GM18502 (cell line): ENCODE measurements around the gene ENAH.
A peak's percentile ranks its signal among the peaks of the same experiment; 100 is the strongest.
"Not testable (repeated sequence)": the region's sequence is repeated elsewhere in the genome, so short reads cannot be mapped to it uniquely, and the experiment has no call there.

ENCODE experiments used
- ATAC-seq: cut with Tn5 transposase; IDR thresholded peaks from one replicate; pipeline ENCODE4 v1.9.1; 2021; ENCODE audit warnings: mild to moderate bottlenecking; ENCODE audit not compliant: unreplicated experiment, poor library complexity

The ENAH gene

GRCh38 chr1:225677350-225678124, 24.6 kb upstream of the ENAH start:
- ATAC-seq = no peak

DNA sequence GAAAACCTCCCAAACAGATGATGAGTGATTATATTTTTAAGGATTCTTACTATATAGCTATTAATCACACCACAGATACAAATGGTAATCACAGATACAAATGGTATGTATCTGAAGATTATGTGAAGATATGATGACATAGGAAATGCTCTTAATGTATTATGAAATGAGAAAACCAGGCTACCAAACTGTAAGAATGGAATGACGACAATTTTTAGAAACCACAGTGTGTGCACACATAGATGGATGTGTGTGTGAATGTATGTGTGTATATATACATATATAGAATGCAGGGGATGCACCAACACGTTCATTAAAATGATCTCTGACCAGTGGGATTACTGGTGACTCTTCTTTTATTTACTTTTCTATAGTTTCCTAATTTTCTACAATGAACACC, 21.5 kb upstream of the ENAH start:
- no peak for ATAC-seq

DNA sequence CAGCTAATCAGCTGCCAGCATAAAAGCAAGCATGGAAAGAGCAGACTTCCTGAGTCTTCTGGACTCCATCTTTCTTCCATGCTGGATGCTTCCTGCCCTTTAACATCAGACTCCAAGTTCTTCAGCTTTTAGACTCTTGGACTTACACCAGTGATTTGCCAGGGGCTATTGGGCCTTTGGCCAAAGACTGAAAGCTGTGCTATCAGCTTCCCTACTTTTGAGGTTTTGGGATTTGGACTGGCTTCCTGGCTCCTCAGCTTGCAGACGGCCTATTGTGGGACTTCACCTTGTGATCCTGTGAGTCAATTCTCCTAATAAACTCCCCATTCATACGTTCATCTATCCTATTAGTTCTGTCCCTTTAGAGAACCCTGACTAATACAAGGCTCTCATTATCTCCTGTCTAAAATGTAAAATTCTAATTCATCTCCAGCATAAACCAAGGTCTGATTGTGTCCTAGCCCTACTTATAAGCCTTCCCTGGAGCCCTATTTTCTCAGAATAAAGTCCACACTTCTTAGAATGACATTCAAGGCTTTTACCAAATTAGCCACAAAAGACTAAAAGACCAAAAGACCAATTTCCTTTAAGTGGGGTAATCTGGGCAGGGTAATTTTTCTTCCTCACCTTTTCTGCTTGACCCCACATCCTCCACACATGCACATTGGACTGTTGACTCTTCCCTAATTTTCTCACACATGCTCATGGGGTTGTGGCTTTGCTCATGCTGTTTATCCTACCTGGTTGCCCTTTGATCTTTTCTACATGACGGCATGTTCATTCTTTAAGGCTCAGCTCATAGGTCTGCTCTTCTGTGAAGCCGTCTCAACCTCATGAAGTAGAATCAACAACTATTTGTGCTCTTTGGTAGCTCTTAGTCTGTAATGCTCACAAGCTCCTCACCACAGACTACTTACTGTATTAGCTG, 18.1 kb upstream of the ENAH start:
- no peak for ATAC-seq

GRCh38 chr1:225670356-225670755, 17.4 kb upstream of the ENAH start:
- ATAC-seq = no peak

GRCh38 chr1:225668222-225668621, 15.3 kb upstream of the ENAH start:
- no peak for ATAC-seq

GRCh38 chr1:225667362-225667761, 14.4 kb upstream of the ENAH start:
- ATAC-seq = no peak

DNA sequence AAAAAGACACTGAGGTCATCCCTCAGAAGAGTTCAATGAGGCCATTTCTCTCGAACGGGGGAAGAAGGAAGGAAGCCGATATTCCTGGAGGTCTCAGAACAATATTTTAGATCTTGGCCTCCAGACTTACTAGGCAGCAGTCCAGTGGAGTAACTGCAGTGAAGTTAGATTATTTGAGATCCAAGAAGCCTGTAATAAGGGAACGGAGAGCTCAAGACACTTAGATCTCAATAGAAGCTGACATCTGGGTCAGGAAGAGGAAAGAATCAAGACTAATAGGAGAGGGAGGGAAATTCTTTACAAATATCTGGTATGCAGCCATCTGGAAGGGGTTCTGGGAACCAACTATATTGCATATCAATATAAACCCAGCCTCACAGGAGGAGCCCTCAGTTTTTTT, 13.6 kb upstream of the ENAH start:
- ATAC-seq = no peak

DNA sequence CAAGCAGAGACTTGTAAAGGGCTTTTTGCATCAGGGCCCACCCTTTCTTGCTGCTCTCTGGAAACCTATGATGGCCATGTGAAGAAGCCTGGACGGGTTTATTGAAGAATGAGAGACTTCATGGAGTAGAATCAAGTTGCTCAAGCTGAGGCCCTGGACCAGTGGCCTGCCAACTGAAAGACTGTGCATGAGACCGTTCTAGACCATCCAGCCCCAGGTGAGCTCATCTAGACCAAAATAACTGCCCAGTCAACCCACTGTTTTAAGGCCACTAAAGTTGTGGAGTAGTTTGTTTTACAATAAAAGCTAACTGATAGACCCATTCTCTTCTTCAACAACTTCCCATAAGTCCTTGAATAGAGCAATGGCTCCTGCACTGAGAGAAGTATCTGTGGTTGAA, 11.8 kb upstream of the ENAH start:
- ATAC-seq = no peak

- no peak for ATAC-seq
These were observed 9.2 kb upstream of the ENAH start for GRCh38 chr1:225662155-225662554.

GRCh38 chr1:225660544-225660946, 7.6 kb upstream of the ENAH start:
- ATAC-seq = no peak

DNA sequence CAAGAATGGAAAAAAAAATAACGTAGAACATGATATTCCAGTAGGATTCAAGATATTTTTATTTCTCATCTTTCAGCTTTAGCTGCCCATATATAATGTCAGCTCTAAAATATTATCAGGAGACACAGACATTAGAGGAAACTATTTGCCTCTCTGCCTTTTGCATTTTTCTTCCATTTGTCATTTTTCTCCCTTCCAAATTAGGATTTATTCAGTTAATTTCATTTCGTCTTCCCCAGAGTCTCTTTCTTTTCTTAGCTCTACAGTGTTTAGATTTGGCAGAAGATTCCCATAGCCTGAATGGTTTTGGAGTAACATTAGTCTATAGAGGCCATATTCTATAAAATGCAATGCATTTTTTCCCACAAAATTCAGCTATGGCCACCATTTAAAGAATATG, 5.1 kb upstream of the ENAH start:
- no peak for ATAC-seq

GRCh38 chr1:225657462-225657989, 4.6 kb upstream of the ENAH start:
- no peak for ATAC-seq

GRCh38 chr1:225656259-225656655, 3.3 kb upstream of the ENAH start:
- ATAC-seq = not testable (repeated sequence)

GRCh38 chr1:225655509-225656258, 2.8 kb upstream of the ENAH start:
- no peak for ATAC-seq

GRCh38 chr1:225654688-225655508, 2.0 kb upstream of the ENAH start:
- ATAC-seq = no peak

- no peak for ATAC-seq
These were observed 1.3 kb upstream of the ENAH start for GRCh38 chr1:225654277-225654597.

- ATAC-seq = peak; percentile 32
These were observed 747 bp upstream of the ENAH start for GRCh38 chr1:225653463-225654276.

GRCh38 chr1:225651872-225652728, 823 bp downstream of the ENAH start:
- ATAC-seq = peak; percentile 9
